HG02938 (cell line): ENCODE measurements around the gene CNMD.
"Not testable (repeated sequence)": the region's sequence is repeated elsewhere in the genome, so short reads cannot be mapped to it uniquely, and the experiment has no call there.

Source experiments
- ATAC-seq: cut with Tn5 transposase; IDR thresholded peaks from one replicate; pipeline ENCODE4 v1.9.1; 2021; ENCODE audit warnings: mild to moderate bottlenecking, moderate library complexity; ENCODE audit not compliant: unreplicated experiment

Gene CNMD

DNA sequence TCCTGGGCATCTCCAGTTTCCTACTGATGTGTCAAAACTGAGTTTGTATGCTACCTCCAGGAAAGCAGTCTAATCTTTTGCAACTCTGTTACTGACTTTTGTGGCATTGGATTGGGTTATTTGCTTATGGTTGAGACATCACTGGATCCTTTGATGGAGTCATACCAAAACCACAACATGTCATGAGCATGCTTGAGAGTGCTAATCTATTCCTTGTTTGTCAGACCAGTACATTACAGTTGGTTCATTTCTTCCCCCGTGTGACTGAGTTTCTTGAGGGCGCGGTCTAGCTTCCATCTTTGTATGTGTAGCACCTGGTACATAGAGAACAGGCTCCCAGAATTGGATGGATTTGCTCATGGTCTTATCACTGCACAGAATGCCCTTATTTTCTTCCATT is 43.8 kb downstream of the CNMD start:
- peak; percentile 63 for ATAC-seq

DNA sequence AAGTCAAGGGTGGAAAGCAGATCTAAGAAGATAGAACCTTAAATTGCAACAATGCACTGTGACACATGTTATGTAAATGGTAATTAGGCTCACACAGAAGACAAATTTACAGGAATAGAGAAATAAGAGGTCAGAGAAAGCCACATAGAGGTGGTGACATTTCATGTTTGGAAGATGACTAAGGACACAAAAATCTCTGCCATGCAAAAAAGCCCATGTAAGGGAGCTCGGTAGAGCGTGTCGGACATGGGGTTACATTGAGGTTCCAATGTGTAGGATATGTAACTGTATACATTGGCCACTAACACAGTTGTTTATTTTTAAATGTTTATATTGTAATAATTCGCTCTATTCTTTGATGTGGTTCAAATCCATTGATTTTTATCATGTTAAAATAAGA is 53.2 kb downstream of the CNMD start:
- ATAC-seq: no peak

GRCh38 chr13:52685806-52686205 is 53.8 kb downstream of the CNMD start:
- not testable (repeated sequence) for ATAC-seq

DNA sequence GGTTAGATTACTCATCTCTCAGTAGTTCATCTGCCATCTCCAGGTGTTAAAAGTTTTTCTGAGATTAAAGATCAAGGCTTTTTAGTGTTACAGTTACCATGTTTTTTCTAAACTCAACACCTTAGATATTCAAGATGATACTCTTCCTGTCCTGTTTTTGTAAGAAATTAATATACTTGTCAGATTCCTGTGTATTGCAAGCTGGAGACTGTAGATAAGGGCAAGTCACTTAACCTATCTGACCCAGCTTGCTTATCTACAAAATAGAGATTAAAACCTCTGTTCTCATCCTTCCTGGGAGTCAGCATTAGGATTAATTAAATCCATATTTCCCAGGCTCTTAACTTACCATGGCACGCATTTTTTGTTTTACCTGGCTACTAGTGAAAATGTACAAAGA is 61.8 kb downstream of the CNMD start:
- ATAC-seq: no peak

DNA sequence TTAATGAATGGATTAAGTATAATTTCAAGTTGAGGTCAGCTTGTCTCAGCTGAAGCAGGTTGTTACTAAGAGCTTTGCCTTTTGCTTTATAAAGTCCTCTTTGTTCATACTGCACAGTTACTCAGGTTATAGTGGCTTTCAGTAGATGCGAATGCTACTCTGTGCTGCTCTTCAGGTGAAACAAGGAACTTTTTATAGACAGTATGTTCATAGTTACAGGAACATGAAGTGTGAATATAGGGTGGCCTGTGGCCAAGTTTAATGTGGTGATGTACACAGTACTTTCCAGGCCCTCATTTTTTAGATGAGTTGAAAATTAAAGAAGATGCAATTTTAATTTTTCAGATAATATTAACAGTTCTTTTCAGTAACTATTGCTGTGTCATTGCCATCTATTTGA is 66.2 kb downstream of the CNMD start:
- ATAC-seq: no peak

GRCh38 chr13:52670726-52671125 is 68.9 kb downstream of the CNMD start:
- ATAC-seq: no peak

GRCh38 chr13:52669677-52670076 is 69.9 kb downstream of the CNMD start:
- ATAC-seq: no peak

DNA sequence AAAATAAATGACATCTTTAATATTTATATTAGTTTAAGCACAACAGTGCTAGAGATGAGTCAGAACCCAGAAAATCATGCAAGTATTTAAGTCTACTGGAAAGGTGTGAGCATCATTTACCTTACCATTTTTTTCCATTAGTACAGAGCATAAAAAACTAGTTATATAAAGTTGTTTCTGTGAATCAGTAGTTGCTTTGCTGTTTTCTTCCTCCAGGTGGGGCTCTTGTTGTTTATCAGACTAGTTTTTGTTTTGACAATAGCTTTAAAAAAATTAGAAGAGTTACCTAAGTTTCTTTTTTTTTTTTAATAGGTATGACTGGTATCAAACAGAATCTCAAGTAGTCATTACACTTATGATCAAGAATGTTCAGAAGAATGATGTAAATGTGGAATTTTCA is 74.3 kb downstream of the CNMD start:
- ATAC-seq: no peak

DNA sequence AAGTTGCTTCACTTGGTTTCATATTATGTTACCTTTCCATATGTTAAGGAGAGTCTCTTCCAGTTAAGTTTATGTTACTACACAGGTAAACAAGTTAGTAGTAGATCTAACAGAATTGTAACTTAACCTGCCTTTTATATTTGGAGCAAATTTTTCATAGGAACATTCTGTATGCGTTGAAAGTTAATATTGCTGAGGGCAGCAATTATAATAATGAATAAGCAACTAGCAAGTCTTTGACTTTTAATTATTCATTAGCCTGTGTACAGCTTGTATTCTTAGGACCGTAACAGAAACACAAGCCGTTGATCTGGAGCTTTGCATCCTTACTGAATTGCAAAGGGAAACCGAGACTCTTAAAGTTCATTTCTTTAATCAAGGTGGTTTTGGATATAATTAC is 75.3 kb downstream of the CNMD start:
- no peak for ATAC-seq

GRCh38 chr13:52659340-52659739 is 80.3 kb downstream of the CNMD start:
- ATAC-seq: no peak
